ENCODE measurements around the gene EVI2B. TPM values are rescaled to one million over a fixed set of nuclear protein-coding genes. Genes with fewer than 3 reads are reported as not detected.
"Not testable (repeated sequence)": the region's sequence is repeated elsewhere in the genome, so short reads cannot be mapped to it uniquely, and the experiment has no call there.

The EVI2B gene
- total RNA-seq, 1 donor from 2014 or later = not detected

DNA sequence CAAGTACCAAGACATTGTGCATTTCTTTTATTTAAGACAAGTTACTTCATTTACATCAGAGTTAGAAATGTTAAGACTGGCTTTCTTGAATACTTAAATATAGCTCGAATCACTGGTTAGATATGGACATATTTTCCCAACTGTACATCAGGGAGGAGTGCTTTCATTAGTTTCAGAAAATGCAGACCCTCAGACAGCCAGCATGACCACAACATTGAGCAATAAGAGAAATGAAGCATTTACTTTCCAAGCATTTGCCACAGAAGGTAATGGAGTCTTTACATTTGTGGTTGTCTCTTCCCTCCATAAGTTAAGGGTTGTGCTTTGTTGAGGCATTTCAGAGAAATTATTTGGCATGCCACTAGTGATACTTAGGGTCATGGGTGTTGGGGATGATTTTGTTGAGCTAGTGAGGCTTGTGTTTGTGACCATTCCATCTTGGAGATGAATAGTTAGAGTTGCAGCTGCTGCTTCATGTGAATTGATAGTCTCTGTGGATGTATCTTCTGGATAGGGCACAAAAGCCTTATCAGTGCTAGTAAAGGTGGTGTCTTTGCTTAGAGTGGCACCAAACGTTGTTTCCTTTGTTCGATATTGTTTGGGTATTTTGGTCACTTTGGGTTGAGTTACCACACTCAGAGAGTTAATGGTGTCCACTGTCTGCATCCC is 18.9 kb downstream of the EVI2B start:
- DNase-seq = no peak
- no peak overlapping the region for H3K4me3 Mint-ChIP-seq (ENCODE audit: unreplicated experiment)
- H3K27me3 Mint-ChIP-seq (ENCODE audit: unreplicated experiment) = no peaks in the 10 kb centered on the region
- no peaks in the 10 kb centered on the region for H3K36me3 Mint-ChIP-seq (ENCODE audit: unreplicated experiment)
- peaks cover 6% of the 10 kb centered on the region for H3K4me1 Mint-ChIP-seq (ENCODE audit: low read depth, unreplicated experiment)
- no peak overlapping the region for H3K27ac Mint-ChIP-seq (ENCODE audit: unreplicated experiment)
- H3K9me3 Mint-ChIP-seq (ENCODE audit: unreplicated experiment) = peaks cover 1% of the 10 kb centered on the region
- TF ChIP-seq, protein P1, sequence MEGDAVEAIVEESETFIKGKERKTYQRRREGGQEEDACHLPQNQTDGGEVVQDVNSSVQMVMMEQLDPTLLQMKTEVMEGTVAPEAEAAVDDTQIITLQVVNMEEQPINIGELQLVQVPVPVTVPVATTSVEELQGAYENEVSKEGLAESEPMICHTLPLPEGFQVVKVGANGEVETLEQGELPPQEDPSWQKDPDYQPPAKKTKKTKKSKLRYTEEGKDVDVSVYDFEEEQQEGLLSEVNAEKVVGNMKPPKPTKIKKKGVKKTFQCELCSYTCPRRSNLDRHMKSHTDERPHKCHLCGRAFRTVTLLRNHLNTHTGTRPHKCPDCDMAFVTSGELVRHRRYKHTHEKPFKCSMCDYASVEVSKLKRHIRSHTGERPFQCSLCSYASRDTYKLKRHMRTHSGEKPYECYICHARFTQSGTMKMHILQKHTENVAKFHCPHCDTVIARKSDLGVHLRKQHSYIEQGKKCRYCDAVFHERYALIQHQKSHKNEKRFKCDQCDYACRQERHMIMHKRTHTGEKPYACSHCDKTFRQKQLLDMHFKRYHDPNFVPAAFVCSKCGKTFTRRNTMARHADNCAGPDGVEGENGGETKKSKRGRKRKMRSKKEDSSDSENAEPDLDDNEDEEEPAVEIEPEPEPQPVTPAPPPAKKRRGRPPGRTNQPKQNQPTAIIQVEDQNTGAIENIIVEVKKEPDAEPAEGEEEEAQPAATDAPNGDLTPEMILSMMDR (IDR thresholded peaks at IDR 0.05; ENCODE audit: partially characterized antibody, unreplicated experiment) = no peak

DNA sequence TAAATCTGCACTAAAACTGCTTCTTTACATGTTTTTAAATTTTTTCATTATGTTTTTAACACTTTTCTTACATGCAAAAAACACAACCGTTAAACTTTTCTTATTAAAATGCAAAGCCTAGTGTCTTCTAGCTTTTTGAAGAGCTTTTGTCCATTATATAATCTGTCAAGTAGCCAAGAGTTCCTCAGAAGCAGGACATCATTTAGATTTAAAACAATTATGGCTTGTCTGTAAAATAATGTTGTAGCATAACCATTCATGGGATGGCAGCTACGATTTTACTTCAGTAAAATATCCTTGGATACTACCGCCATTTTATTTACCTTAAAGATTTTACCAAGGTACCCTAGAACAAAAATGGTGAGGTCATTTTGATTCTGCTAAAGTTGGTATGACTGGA is 19.6 kb downstream of the EVI2B start:
- DNase-seq = no peak
- TF ChIP-seq, protein P1 (IDR thresholded peaks at IDR 0.05; ENCODE audit: partially characterized antibody, unreplicated experiment) = no peak
- Mint-ChIP-seq H3K4me3 (ENCODE audit: unreplicated experiment) (no peak overlapping the region), H3K36me3 (ENCODE audit: unreplicated experiment) (no peaks in the 10 kb centered on the region), H3K27me3 (ENCODE audit: unreplicated experiment) (no peaks in the 10 kb centered on the region), H3K27ac (ENCODE audit: unreplicated experiment) (no peak overlapping the region), H3K9me3 (ENCODE audit: unreplicated experiment) (peaks cover 1% of the 10 kb centered on the region), H3K4me1 (ENCODE audit: low read depth, unreplicated experiment) (peaks cover 6% of the 10 kb centered on the region)

DNA sequence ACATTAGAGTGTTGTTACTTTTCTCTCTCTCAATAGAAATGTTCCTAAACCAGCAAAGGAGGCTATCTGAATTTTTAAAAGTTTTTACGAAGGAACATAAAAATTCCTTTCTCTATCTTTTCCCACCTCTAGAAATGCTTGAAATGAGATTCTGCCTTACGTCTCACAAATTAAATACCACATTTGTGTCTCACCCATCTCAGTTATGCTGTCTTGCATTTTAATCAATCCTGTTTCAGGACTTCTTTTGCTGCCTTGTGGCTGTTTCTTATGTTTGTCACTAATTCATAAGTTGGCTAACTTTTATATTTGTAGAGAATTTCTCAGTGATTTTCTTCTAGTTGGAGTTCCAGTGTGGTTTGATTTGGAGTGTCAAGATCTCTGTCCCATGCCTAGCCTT is 20.3 kb downstream of the EVI2B start:
- Mint-ChIP-seq H3K4me1 (ENCODE audit: low read depth, unreplicated experiment) (peaks cover 6% of the 10 kb centered on the region), H3K27ac (ENCODE audit: unreplicated experiment) (no peak overlapping the region), H3K9me3 (ENCODE audit: unreplicated experiment) (peaks cover 1% of the 10 kb centered on the region), H3K27me3 (ENCODE audit: unreplicated experiment) (no peaks in the 10 kb centered on the region), H3K4me3 (ENCODE audit: unreplicated experiment) (no peak overlapping the region), H3K36me3 (ENCODE audit: unreplicated experiment) (no peaks in the 10 kb centered on the region)
- no peak for DNase-seq
- TF ChIP-seq, protein P1 (IDR thresholded peaks at IDR 0.05; ENCODE audit: partially characterized antibody, unreplicated experiment) = no peak

DNA sequence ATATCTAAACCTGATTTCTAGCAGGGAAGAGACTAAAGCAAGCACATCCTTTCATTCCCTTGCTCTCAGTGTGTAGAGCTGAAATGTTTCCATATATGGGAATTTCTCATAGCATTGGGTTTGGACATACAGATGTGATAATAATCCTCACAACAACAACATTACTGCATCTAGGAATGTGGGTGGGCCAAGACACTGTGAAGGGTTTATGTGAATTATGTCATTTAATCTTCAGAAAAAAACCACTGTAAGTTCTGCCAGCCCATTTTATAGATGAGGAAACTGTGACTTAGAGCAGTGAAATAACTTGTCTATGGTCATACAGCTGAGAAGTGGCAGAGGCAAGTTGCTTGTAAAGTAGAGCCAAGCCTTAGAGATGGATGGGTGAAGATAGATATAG is 22.0 kb downstream of the EVI2B start:
- peaks cover 1% of the 10 kb centered on the region for H3K9me3 Mint-ChIP-seq (ENCODE audit: unreplicated experiment)

DNA sequence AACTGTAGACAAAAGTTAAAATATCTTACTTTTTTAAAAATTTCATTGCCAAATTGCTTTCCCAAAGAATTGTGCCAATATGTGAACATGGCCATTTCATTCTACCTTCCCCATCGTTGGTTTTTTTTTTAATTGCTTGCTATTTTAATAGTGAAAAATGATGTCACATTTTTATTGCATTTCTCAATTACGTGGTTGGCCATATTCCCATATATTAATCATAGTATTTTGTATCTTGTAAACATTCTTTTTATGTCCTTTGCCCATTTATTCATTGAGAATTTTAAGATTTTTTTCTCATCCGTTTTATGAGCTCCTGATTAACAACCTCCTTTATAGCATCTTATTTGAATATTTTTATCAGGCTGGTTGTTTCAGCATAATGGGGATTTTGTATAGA is 24.1 kb downstream of the EVI2B start:
- no peaks in the 10 kb centered on the region for H3K36me3 Mint-ChIP-seq (ENCODE audit: unreplicated experiment)
- DNase-seq = no peak
- no peak overlapping the region for H3K4me3 Mint-ChIP-seq (ENCODE audit: unreplicated experiment)
- H3K27ac Mint-ChIP-seq (ENCODE audit: unreplicated experiment) = no peak overlapping the region
- H3K27me3 Mint-ChIP-seq (ENCODE audit: unreplicated experiment) = no peaks in the 10 kb centered on the region
- H3K9me3 Mint-ChIP-seq (ENCODE audit: unreplicated experiment) = no peaks in the 10 kb centered on the region
- TF ChIP-seq, protein P1 (IDR thresholded peaks at IDR 0.05; ENCODE audit: partially characterized antibody, unreplicated experiment) = no peak
- H3K4me1 Mint-ChIP-seq (ENCODE audit: low read depth, unreplicated experiment) = no peaks in the 10 kb centered on the region

More for the DNA sequence above, 22.0 kb downstream of the EVI2B start:
- H3K27ac Mint-ChIP-seq (ENCODE audit: unreplicated experiment) = no peak overlapping the region
- no peaks in the 10 kb centered on the region for H3K27me3 Mint-ChIP-seq (ENCODE audit: unreplicated experiment)
- TF ChIP-seq, protein P1 (IDR thresholded peaks at IDR 0.05; ENCODE audit: partially characterized antibody, unreplicated experiment) = no peak
- H3K36me3 Mint-ChIP-seq (ENCODE audit: unreplicated experiment) = no peaks in the 10 kb centered on the region
- H3K4me1 Mint-ChIP-seq (ENCODE audit: low read depth, unreplicated experiment) = peaks cover 6% of the 10 kb centered on the region
- no peak for DNase-seq
- no peak overlapping the region for H3K4me3 Mint-ChIP-seq (ENCODE audit: unreplicated experiment)

DNA sequence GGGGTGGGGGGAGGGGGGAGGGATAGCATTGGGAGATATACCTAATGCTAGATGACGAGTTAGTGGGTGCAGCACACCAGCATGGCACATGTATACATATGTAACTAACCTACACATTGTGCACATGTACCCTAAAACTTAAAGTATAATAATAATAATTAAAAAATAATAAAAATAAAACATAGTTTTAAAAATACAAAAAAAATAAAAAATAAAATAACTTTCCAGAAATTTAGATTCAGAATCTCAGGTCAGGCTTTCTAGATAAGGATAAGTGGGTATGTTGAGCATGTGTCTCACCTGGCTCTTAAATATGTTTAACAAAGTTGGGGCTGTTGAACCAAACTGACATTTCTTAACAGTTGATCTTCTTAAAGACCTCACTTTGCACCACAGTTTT is 25.9 kb downstream of the EVI2B start:
- not testable (repeated sequence) for H3K36me3 Mint-ChIP-seq (ENCODE audit: unreplicated experiment); H3K4me1 Mint-ChIP-seq (ENCODE audit: low read depth, unreplicated experiment); H3K4me3 Mint-ChIP-seq (ENCODE audit: unreplicated experiment)

More for the DNA sequence above, 25.9 kb downstream of the EVI2B start:
- not testable (repeated sequence) for H3K9me3 Mint-ChIP-seq (ENCODE audit: unreplicated experiment); H3K27ac Mint-ChIP-seq (ENCODE audit: unreplicated experiment); H3K27me3 Mint-ChIP-seq (ENCODE audit: unreplicated experiment); DNase-seq

All from glutamatergic neuron (in vitro differentiated cells).